HG03521 (cell line): ENCODE data around the gene ACBD4.

Experiments
- ATAC-seq: cut with Tn5 transposase; IDR thresholded peaks from one replicate; pipeline ENCODE4 v1.9.1; 2021; ENCODE audit warnings: mild to moderate bottlenecking, moderate library complexity; ENCODE audit not compliant: unreplicated experiment

ACBD4 gene

GRCh38 chr17:45177563-45177962 lies 42.1 kb downstream of the ACBD4 start:
- no peak for ATAC-seq

- no peak for ATAC-seq
These were observed 48.7 kb downstream of the ACBD4 start for GRCh38 chr17:45184144-45184543.

GRCh38 chr17:45186801-45187354 lies 51.4 kb downstream of the ACBD4 start:
- ATAC-seq = no peak

- ATAC-seq = no peak
These were observed 53.5 kb downstream of the ACBD4 start for GRCh38 chr17:45189009-45189408.

- no peak for ATAC-seq
These were observed 55.2 kb downstream of the ACBD4 start for GRCh38 chr17:45190503-45191255.
